ENCODE results near the gene TMEM132A.

TMEM132A gene

GRCh38 chr11:60951606-60951903 is 27.3 kb downstream of the TMEM132A start:
- TF ChIP-seq ZNF384 (IDR thresholded peaks at IDR 0.05) (no peak), FOXM1 (IDR thresholded peaks at IDR 0.05; ENCODE audit: borderline replicate concordance) (no peak), L3MBTL2 (conservative IDR thresholded peaks at IDR 0.05) (no peak), ARNT (IDR thresholded peaks at IDR 0.05) (no peak), FOXA1 (IDR thresholded peaks at IDR 0.05) (no peak), BHLHE40 (IDR thresholded peaks at IDR 0.05; ENCODE audit: borderline replicate concordance) (no peak), CTBP1 (IDR thresholded peaks at IDR 0.05; ENCODE audit: borderline replicate concordance) (no peak), NFRKB (IDR thresholded peaks at IDR 0.05) (no peak), ELF4 (IDR thresholded peaks at IDR 0.05) (no peak), LEF1 (IDR thresholded peaks at IDR 0.05; ENCODE audit: borderline replicate concordance) (no peak), HDGF (IDR thresholded peaks at IDR 0.05; ENCODE audit: borderline replicate concordance) (no peak), SUZ12 (IDR thresholded peaks at IDR 0.05) (no peak), SP1 (IDR thresholded peaks at IDR 0.05) (no peak), TARDBP (IDR thresholded peaks at IDR 0.05) (no peak), FOXK2 (IDR thresholded peaks at IDR 0.05) (no peak)
- TF ChIP-seq, protein P1, sequence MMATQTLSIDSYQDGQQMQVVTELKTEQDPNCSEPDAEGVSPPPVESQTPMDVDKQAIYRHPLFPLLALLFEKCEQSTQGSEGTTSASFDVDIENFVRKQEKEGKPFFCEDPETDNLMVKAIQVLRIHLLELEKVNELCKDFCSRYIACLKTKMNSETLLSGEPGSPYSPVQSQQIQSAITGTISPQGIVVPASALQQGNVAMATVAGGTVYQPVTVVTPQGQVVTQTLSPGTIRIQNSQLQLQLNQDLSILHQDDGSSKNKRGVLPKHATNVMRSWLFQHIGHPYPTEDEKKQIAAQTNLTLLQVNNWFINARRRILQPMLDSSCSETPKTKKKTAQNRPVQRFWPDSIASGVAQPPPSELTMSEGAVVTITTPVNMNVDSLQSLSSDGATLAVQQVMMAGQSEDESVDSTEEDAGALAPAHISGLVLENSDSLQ (IDR thresholded peaks at IDR 0.05): no peak
- no peak for DNase-seq (ENCODE audit: extremely low spot score)
- ChIA-PET CTCF (no interaction called here), POLR2A (no interaction called here)

- ChIA-PET CTCF (no interaction called here), POLR2A (interaction anchor here (0.5 kb wide), 1 partner anchor 37 kb away, joined by 6 read pairs; no protein-coding TSS in a partner anchor)
- TF ChIP-seq TARDBP (IDR thresholded peaks at IDR 0.05) (no peak), L3MBTL2 (conservative IDR thresholded peaks at IDR 0.05) (no peak), ARNT (IDR thresholded peaks at IDR 0.05) (no peak), FOXM1 (IDR thresholded peaks at IDR 0.05; ENCODE audit: borderline replicate concordance) (no peak), BHLHE40 (IDR thresholded peaks at IDR 0.05; ENCODE audit: borderline replicate concordance) (no peak), FOXK2 (IDR thresholded peaks at IDR 0.05) (no peak), ZNF384 (IDR thresholded peaks at IDR 0.05) (no peak), SP1 (IDR thresholded peaks at IDR 0.05) (no peak), SUZ12 (IDR thresholded peaks at IDR 0.05) (no peak)
- no peak for DNase-seq (ENCODE audit: extremely low spot score)
These were observed 27.9 kb downstream of the TMEM132A start, which contains the start of gene SLC15A3 for GRCh38 chr11:60951904-60952741. Gene SLC15A3 (minus strand): TSS chr11:60952176. CDS start chr11:60951551, 625 bp downstream.

- TF ChIP-seq L3MBTL2 (conservative IDR thresholded peaks at IDR 0.05): no peak
- no peak for TF ChIP-seq FOXA1 (IDR thresholded peaks at IDR 0.05)
- no peak for TF ChIP-seq BHLHE40 (IDR thresholded peaks at IDR 0.05; ENCODE audit: borderline replicate concordance)
- TF ChIP-seq ARNT (IDR thresholded peaks at IDR 0.05): no peak
- TF ChIP-seq ELF4 (IDR thresholded peaks at IDR 0.05): no peak
- no peak for TF ChIP-seq ZNF384 (IDR thresholded peaks at IDR 0.05)
- TF ChIP-seq CTBP1 (IDR thresholded peaks at IDR 0.05; ENCODE audit: borderline replicate concordance): no peak
- TF ChIP-seq, protein P1 (IDR thresholded peaks at IDR 0.05): no peak
- no peak for TF ChIP-seq NFRKB (IDR thresholded peaks at IDR 0.05)
- TF ChIP-seq SUZ12 (IDR thresholded peaks at IDR 0.05): no peak
- no peak for TF ChIP-seq FOXK2 (IDR thresholded peaks at IDR 0.05)
- POLR2A ChIA-PET: interaction anchor here (0.5 kb wide), 1 partner anchor 38 kb away, joined by 6 read pairs; no protein-coding TSS in a partner anchor
- CTCF ChIA-PET: no interaction called here
- DNase-seq (ENCODE audit: extremely low spot score): no peak
These were observed 28.5 kb downstream of the TMEM132A start for GRCh38 chr11:60952742-60953170.

DNA sequence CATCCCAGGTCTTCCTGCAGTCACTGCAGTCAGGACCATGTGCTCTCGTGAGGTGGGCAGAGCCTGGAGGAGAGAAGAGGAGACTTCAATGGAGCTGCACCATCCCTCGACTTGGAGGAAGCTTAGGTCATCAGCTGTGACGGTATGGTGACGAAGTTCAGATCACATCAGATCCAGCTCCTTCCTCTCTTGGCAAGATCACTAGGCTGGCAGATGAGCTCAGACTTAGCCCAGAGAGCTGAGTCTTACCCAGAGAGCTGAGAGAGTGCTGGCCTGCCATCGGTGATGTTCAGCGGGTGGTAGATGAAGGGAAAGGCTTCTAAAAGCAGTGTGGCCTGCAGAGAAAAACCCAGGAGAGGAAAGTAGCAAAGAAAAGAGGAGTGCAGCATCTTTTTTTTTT is 29.5 kb downstream of the TMEM132A start:
- no peak for DNase-seq (ENCODE audit: extremely low spot score)
- CTCF ChIA-PET: no interaction called here
- POLR2A ChIA-PET: no interaction called here
- no peak for TF ChIP-seq ARNT (IDR thresholded peaks at IDR 0.05)
- TF ChIP-seq SP1 (IDR thresholded peaks at IDR 0.05): no peak
- TF ChIP-seq FOXA1 (IDR thresholded peaks at IDR 0.05): no peak
- TF ChIP-seq FOXK2 (IDR thresholded peaks at IDR 0.05): no peak
- no peak for TF ChIP-seq LEF1 (IDR thresholded peaks at IDR 0.05; ENCODE audit: borderline replicate concordance)
- no peak for TF ChIP-seq ELF4 (IDR thresholded peaks at IDR 0.05)
- no peak for TF ChIP-seq HDGF (IDR thresholded peaks at IDR 0.05; ENCODE audit: borderline replicate concordance)
- no peak for TF ChIP-seq NFRKB (IDR thresholded peaks at IDR 0.05)
- no peak for TF ChIP-seq L3MBTL2 (conservative IDR thresholded peaks at IDR 0.05)
- TF ChIP-seq SUZ12 (IDR thresholded peaks at IDR 0.05): no peak
- no peak for TF ChIP-seq CTBP1 (IDR thresholded peaks at IDR 0.05; ENCODE audit: borderline replicate concordance)
- no peak for TF ChIP-seq BHLHE40 (IDR thresholded peaks at IDR 0.05; ENCODE audit: borderline replicate concordance)
- TF ChIP-seq TARDBP (IDR thresholded peaks at IDR 0.05): no peak
- TF ChIP-seq FOXM1 (IDR thresholded peaks at IDR 0.05; ENCODE audit: borderline replicate concordance): no peak
- TF ChIP-seq, protein P1 (IDR thresholded peaks at IDR 0.05): no peak
- no peak for TF ChIP-seq ZNF384 (IDR thresholded peaks at IDR 0.05)

DNA sequence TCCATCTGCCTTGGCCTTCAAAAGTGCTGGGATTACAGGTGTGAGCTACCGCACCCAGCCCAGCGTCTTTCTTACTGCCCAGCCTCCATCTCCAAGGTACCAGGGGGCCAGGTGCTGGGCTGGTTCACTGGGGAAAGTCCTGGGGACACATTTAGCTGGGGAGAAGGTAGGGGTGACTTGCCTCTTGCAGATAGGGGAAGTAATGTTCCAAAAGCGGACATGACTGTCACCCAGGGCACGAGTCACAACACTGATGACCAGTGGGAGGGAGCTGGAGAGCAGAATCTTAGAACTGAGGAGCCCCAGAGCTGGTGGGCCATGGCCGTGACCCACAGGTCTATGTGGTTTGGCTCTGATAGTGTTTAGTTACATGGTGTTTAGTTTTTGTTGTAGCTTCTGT is 30.2 kb downstream of the TMEM132A start:
- no peak for DNase-seq (ENCODE audit: extremely low spot score)
- CTCF ChIA-PET: no interaction called here
- TF ChIP-seq BHLHE40 (IDR thresholded peaks at IDR 0.05; ENCODE audit: borderline replicate concordance) (no peak), ZNF384 (IDR thresholded peaks at IDR 0.05) (no peak), CTBP1 (IDR thresholded peaks at IDR 0.05; ENCODE audit: borderline replicate concordance) (no peak), L3MBTL2 (conservative IDR thresholded peaks at IDR 0.05) (no peak), LEF1 (IDR thresholded peaks at IDR 0.05; ENCODE audit: borderline replicate concordance) (no peak), FOXM1 (IDR thresholded peaks at IDR 0.05; ENCODE audit: borderline replicate concordance) (no peak), ELF4 (IDR thresholded peaks at IDR 0.05) (no peak)
- TF ChIP-seq, protein P1 (IDR thresholded peaks at IDR 0.05): no peak
- POLR2A ChIA-PET: no interaction called here
